ENCODE measurements around the gene GSTA4. TPM values are rescaled to one million over a fixed set of nuclear protein-coding genes. Genes with fewer than 3 reads are reported as not detected.

Gene GSTA4
- total RNA-seq, 1 experiment from 2014 or later: 3.9 TPM

- TF ChIP-seq, protein P1, sequence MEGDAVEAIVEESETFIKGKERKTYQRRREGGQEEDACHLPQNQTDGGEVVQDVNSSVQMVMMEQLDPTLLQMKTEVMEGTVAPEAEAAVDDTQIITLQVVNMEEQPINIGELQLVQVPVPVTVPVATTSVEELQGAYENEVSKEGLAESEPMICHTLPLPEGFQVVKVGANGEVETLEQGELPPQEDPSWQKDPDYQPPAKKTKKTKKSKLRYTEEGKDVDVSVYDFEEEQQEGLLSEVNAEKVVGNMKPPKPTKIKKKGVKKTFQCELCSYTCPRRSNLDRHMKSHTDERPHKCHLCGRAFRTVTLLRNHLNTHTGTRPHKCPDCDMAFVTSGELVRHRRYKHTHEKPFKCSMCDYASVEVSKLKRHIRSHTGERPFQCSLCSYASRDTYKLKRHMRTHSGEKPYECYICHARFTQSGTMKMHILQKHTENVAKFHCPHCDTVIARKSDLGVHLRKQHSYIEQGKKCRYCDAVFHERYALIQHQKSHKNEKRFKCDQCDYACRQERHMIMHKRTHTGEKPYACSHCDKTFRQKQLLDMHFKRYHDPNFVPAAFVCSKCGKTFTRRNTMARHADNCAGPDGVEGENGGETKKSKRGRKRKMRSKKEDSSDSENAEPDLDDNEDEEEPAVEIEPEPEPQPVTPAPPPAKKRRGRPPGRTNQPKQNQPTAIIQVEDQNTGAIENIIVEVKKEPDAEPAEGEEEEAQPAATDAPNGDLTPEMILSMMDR (IDR thresholded peaks at IDR 0.05): no peak
- no peak for TF ChIP-seq TCF7L2 (IDR thresholded peaks at IDR 0.05; ENCODE audit: low read depth, low read length)
- no peak for TF ChIP-seq SIN3A (IDR thresholded peaks at IDR 0.05; ENCODE audit: borderline replicate concordance, insufficient read depth, low read depth, low read length)
- TF ChIP-seq REST (IDR thresholded peaks at IDR 0.05; ENCODE audit: insufficient read depth in 1 of 2, low read depth in 2 of 2, low read length in 1 of 2): no peak
- TF ChIP-seq POLR2AphosphoS5 (IDR thresholded peaks at IDR 0.05; ENCODE audit: low read depth, low read length): no peak
- Histone ChIP-seq H3K4me1 (ENCODE audit: control insufficient read depth, insufficient read depth, low read length) (peaks cover 9% of the 10 kb centered on the region), H3K36me3 (ENCODE audit: control insufficient read depth, insufficient read depth, low read length) (no peaks in the 10 kb centered on the region), H3K27me3 (ENCODE audit: control insufficient read depth, insufficient read depth, low read length) (no peaks in the 10 kb centered on the region), H3K9me3 (ENCODE audit: control insufficient read depth, insufficient read depth, low read depth, low read length) (no peaks in the 10 kb centered on the region), H3K27ac (ENCODE audit: low read length) (no peak overlapping the region), H3K4me3 (ENCODE audit: low read depth in 2 of 2, low read length in 2 of 2) (no peak overlapping the region)
- no TSS peak for BruUV-seq (replicated peaks)
- in situ Hi-C loops (cut with HindIII; ENCODE audit: low pct_unique_long_range_greater_than_20kb, low sequenced_read_pairs): no loop called here
- POLR2A ChIA-PET: no interaction called here
- ATAC-seq (peak; percentile 77), DNase-seq (ENCODE audit: low read depth, low spot score) (peak; percentile 54)
- intact Hi-C loops (cut with micrococcal nuclease; ENCODE audit: unreplicated experiment): no loop called here
- CTCF ChIA-PET: no interaction called here
Measured at GRCh38 chr6:52929321-52930164, 65.5 kb downstream of the GSTA4 start.

Other genes with a start within 250 kb of the GSTA4 start
- gene GSTA2, start 231.8 kb downstream of the GSTA4 start, total RNA-seq (2021; ENCODE audit: unreplicated experiment): not detected
- gene GSTA1, start 191.5 kb downstream of the GSTA4 start, total RNA-seq (2021; ENCODE audit: unreplicated experiment): 0.28 TPM
- not detected for gene GSTA5, start 154.5 kb downstream of the GSTA4 start, total RNA-seq (2021; ENCODE audit: unreplicated experiment)
- gene GSTA3, start 85.6 kb downstream of the GSTA4 start, total RNA-seq (2021; ENCODE audit: unreplicated experiment): not detected
- 4.2 TPM for gene CILK1, start 66.5 kb upstream of the GSTA4 start, total RNA-seq (2021; ENCODE audit: unreplicated experiment)
- gene FBXO9, start 70.1 kb upstream of the GSTA4 start, total RNA-seq (2021; ENCODE audit: unreplicated experiment): 60.0 TPM
- gene GCM1, start 153.6 kb upstream of the GSTA4 start, total RNA-seq (2021; ENCODE audit: unreplicated experiment): not detected

Measured in Panc1 (cell line).